ENCODE data around the gene CRIP3. TPM values are rescaled to one million over a fixed set of nuclear protein-coding genes. Genes with fewer than 3 reads are reported as not detected.
A peak's percentile ranks its signal among the peaks of the same experiment; 100 is the strongest.

The CRIP3 gene
- total and polyA plus RNA-seq, 2 donors: 0.61 to 11.0 TPM

- 95% methylated on average over 3 of the region's 3 CpGs for WGBS
- no peak overlapping the region for H3K4me3 ChIP-seq (ENCODE audit: low read length in 2 of 2)
- H3K27me3 ChIP-seq (ENCODE audit: control insufficient read depth in 2 of 2, insufficient read depth in 1 of 2, low read length in 1 of 2): no peaks in the 10 kb centered on the region
- peaks cover 27 to 37% of the 10 kb centered on the region in 2 donors for H3K36me3 ChIP-seq (ENCODE audit: control insufficient read depth in 2 of 2, insufficient read depth in 2 of 2, low read length in 1 of 2)
- no peak for DNase-seq (ENCODE audit: low read depth in 6 of 9, low spot score in 9 of 9)
- no peak overlapping the region for H3K27ac ChIP-seq (ENCODE audit: low read depth in 1 of 2, low read length in 1 of 2)
- no peaks in the 10 kb centered on the region for H3K9me3 ChIP-seq (ENCODE audit: control insufficient read depth in 2 of 2, insufficient read depth in 1 of 2, low read length in 1 of 2)
- H3K4me1 ChIP-seq (ENCODE audit: control insufficient read depth in 2 of 2, insufficient read depth in 2 of 2, low read length in 2 of 2): no peaks in the 10 kb centered on the region
These were observed 26.8 kb upstream of the CRIP3 start for GRCh38 chr6:43335469-43335868.

- WGBS: 62% methylated on average over 2 of the region's 2 CpGs
- Histone ChIP-seq H3K36me3 (ENCODE audit: control insufficient read depth in 2 of 2, insufficient read depth in 2 of 2, low read length in 1 of 2) (peaks cover 18 to 28% of the 10 kb centered on the region in 2 donors), H3K4me1 (ENCODE audit: control insufficient read depth in 2 of 2, insufficient read depth in 2 of 2, low read length in 2 of 2) (no peaks in the 10 kb centered on the region), H3K9me3 (ENCODE audit: control insufficient read depth in 2 of 2, insufficient read depth in 1 of 2, low read length in 1 of 2) (no peaks in the 10 kb centered on the region), H3K27ac (ENCODE audit: low read depth in 1 of 2, low read length in 1 of 2) (no peak overlapping the region), H3K4me3 (ENCODE audit: low read length in 2 of 2) (no peak overlapping the region), H3K27me3 (ENCODE audit: control insufficient read depth in 2 of 2, insufficient read depth in 1 of 2, low read length in 1 of 2) (no peaks in the 10 kb centered on the region)
- DNase-seq (ENCODE audit: low read depth in 6 of 9, low spot score in 9 of 9): peak in 8 of 9 donors; percentile 3 to 48 (median 6)
These were observed 26.0 kb upstream of the CRIP3 start for GRCh38 chr6:43334466-43335095.

- no peak for DNase-seq (ENCODE audit: low read depth in 6 of 9, low spot score in 9 of 9)
- WGBS: 38% methylated on average over 4 of the region's 4 CpGs
These were observed 23.3 kb upstream of the CRIP3 start for GRCh38 chr6:43331891-43332290.

GRCh38 chr6:43331470-43331869 lies 22.8 kb upstream of the CRIP3 start:
- H3K27ac ChIP-seq (ENCODE audit: low read depth in 1 of 2, low read length in 1 of 2): no peak overlapping the region
- WGBS: 34% methylated on average over 1 of the region's 1 CpG
- no peaks in the 10 kb centered on the region for H3K9me3 ChIP-seq (ENCODE audit: control insufficient read depth in 2 of 2, insufficient read depth in 1 of 2, low read length in 1 of 2)
- no peaks in the 10 kb centered on the region for H3K4me1 ChIP-seq (ENCODE audit: control insufficient read depth in 2 of 2, insufficient read depth in 2 of 2, low read length in 2 of 2)
- H3K27me3 ChIP-seq (ENCODE audit: control insufficient read depth in 2 of 2, insufficient read depth in 1 of 2, low read length in 1 of 2): no peaks in the 10 kb centered on the region
- H3K36me3 ChIP-seq (ENCODE audit: control insufficient read depth in 2 of 2, insufficient read depth in 2 of 2, low read length in 1 of 2): peaks cover 0 to 4% of the 10 kb centered on the region in 2 donors
- H3K4me3 ChIP-seq (ENCODE audit: low read length in 2 of 2): no peak overlapping the region
- DNase-seq (ENCODE audit: low read depth in 6 of 9, low spot score in 9 of 9): no peak

More at GRCh38 chr6:43331891-43332290, 23.3 kb upstream of the CRIP3 start:
- no peaks in the 10 kb centered on the region for H3K4me1 ChIP-seq (ENCODE audit: control insufficient read depth in 2 of 2, insufficient read depth in 2 of 2, low read length in 2 of 2)
- no peak overlapping the region for H3K4me3 ChIP-seq (ENCODE audit: low read length in 2 of 2)
- H3K9me3 ChIP-seq (ENCODE audit: control insufficient read depth in 2 of 2, insufficient read depth in 1 of 2, low read length in 1 of 2): no peaks in the 10 kb centered on the region
- H3K27ac ChIP-seq (ENCODE audit: low read depth in 1 of 2, low read length in 1 of 2): no peak overlapping the region
- H3K36me3 ChIP-seq (ENCODE audit: control insufficient read depth in 2 of 2, insufficient read depth in 2 of 2, low read length in 1 of 2): peaks cover 0 to 6% of the 10 kb centered on the region in 2 donors
- H3K27me3 ChIP-seq (ENCODE audit: control insufficient read depth in 2 of 2, insufficient read depth in 1 of 2, low read length in 1 of 2): no peaks in the 10 kb centered on the region

GRCh38 chr6:43328528-43328927 lies 19.9 kb upstream of the CRIP3 start:
- Histone ChIP-seq H3K4me1 (ENCODE audit: control insufficient read depth in 2 of 2, insufficient read depth in 2 of 2, low read length in 2 of 2) (no peaks in the 10 kb centered on the region), H3K9me3 (ENCODE audit: control insufficient read depth in 2 of 2, insufficient read depth in 1 of 2, low read length in 1 of 2) (no peaks in the 10 kb centered on the region), H3K36me3 (ENCODE audit: control insufficient read depth in 2 of 2, insufficient read depth in 2 of 2, low read length in 1 of 2) (no peaks in the 10 kb centered on the region), H3K27me3 (ENCODE audit: control insufficient read depth in 2 of 2, insufficient read depth in 1 of 2, low read length in 1 of 2) (no peaks in the 10 kb centered on the region), H3K4me3 (ENCODE audit: low read length in 2 of 2) (no peak overlapping the region), H3K27ac (ENCODE audit: low read depth in 1 of 2, low read length in 1 of 2) (no peak overlapping the region)
- WGBS: 54% methylated on average over 1 of the region's 1 CpG
- no peak for DNase-seq (ENCODE audit: low read depth in 6 of 9, low spot score in 9 of 9)

- Histone ChIP-seq H3K27me3 (ENCODE audit: control insufficient read depth in 2 of 2, insufficient read depth in 1 of 2, low read length in 1 of 2) (no peaks in the 10 kb centered on the region), H3K9me3 (ENCODE audit: control insufficient read depth in 2 of 2, insufficient read depth in 1 of 2, low read length in 1 of 2) (no peaks in the 10 kb centered on the region), H3K27ac (ENCODE audit: low read depth in 1 of 2, low read length in 1 of 2) (no peak overlapping the region), H3K4me3 (ENCODE audit: low read length in 2 of 2) (no peak overlapping the region), H3K36me3 (ENCODE audit: control insufficient read depth in 2 of 2, insufficient read depth in 2 of 2, low read length in 1 of 2) (no peaks in the 10 kb centered on the region), H3K4me1 (ENCODE audit: control insufficient read depth in 2 of 2, insufficient read depth in 2 of 2, low read length in 2 of 2) (no peaks in the 10 kb centered on the region)
- 45% methylated on average over 1 of the region's 1 CpG for WGBS
- no peak for DNase-seq (ENCODE audit: low read depth in 6 of 9, low spot score in 9 of 9)
These were observed 17.2 kb upstream of the CRIP3 start for GRCh38 chr6:43325876-43326275.

- Histone ChIP-seq H3K4me1 (ENCODE audit: control insufficient read depth in 2 of 2, insufficient read depth in 2 of 2, low read length in 2 of 2) (no peaks in the 10 kb centered on the region), H3K9me3 (ENCODE audit: control insufficient read depth in 2 of 2, insufficient read depth in 1 of 2, low read length in 1 of 2) (no peaks in the 10 kb centered on the region)
These were observed 9.4 kb upstream of the CRIP3 start for GRCh38 chr6:43318011-43318410.

GRCh38 chr6:43313813-43314212 lies 5.2 kb upstream of the CRIP3 start:
- DNase-seq (ENCODE audit: low read depth in 6 of 9, low spot score in 9 of 9): no peak
- H3K4me3 ChIP-seq (ENCODE audit: low read length in 2 of 2): no peak overlapping the region
- no peak overlapping the region for H3K27ac ChIP-seq (ENCODE audit: low read depth in 1 of 2, low read length in 1 of 2)
- no peaks in the 10 kb centered on the region for H3K4me1 ChIP-seq (ENCODE audit: control insufficient read depth in 2 of 2, insufficient read depth in 2 of 2, low read length in 2 of 2)
- H3K9me3 ChIP-seq (ENCODE audit: control insufficient read depth in 2 of 2, insufficient read depth in 1 of 2, low read length in 1 of 2): no peaks in the 10 kb centered on the region
- 96% methylated on average over 1 of the region's 1 CpG for WGBS
- H3K36me3 ChIP-seq (ENCODE audit: control insufficient read depth in 2 of 2, insufficient read depth in 2 of 2, low read length in 1 of 2): no peaks in the 10 kb centered on the region
- peaks cover 3 to 14% of the 10 kb centered on the region in 2 donors for H3K27me3 ChIP-seq (ENCODE audit: control insufficient read depth in 2 of 2, insufficient read depth in 1 of 2, low read length in 1 of 2)

More at GRCh38 chr6:43318011-43318410, 9.4 kb upstream of the CRIP3 start:
- WGBS: 92% methylated on average over 2 of the region's 2 CpGs
- Histone ChIP-seq H3K4me3 (ENCODE audit: low read length in 2 of 2) (no peak overlapping the region), H3K36me3 (ENCODE audit: control insufficient read depth in 2 of 2, insufficient read depth in 2 of 2, low read length in 1 of 2) (no peaks in the 10 kb centered on the region), H3K27me3 (ENCODE audit: control insufficient read depth in 2 of 2, insufficient read depth in 1 of 2, low read length in 1 of 2) (no peaks in the 10 kb centered on the region), H3K27ac (ENCODE audit: low read depth in 1 of 2, low read length in 1 of 2) (no peak overlapping the region)
- no peak for DNase-seq (ENCODE audit: low read depth in 6 of 9, low spot score in 9 of 9)

- no peak overlapping the region for H3K4me3 ChIP-seq (ENCODE audit: low read length in 2 of 2)
- H3K9me3 ChIP-seq (ENCODE audit: control insufficient read depth in 2 of 2, insufficient read depth in 1 of 2, low read length in 1 of 2): peaks cover 0 to 5% of the 10 kb centered on the region in 2 donors
- peaks cover 3 to 32% of the 10 kb centered on the region in 2 donors for H3K27me3 ChIP-seq (ENCODE audit: control insufficient read depth in 2 of 2, insufficient read depth in 1 of 2, low read length in 1 of 2)
- H3K4me1 ChIP-seq (ENCODE audit: control insufficient read depth in 2 of 2, insufficient read depth in 2 of 2, low read length in 2 of 2): peaks cover 0 to 4% of the 10 kb centered on the region in 2 donors
- H3K36me3 ChIP-seq (ENCODE audit: control insufficient read depth in 2 of 2, insufficient read depth in 2 of 2, low read length in 1 of 2): no peaks in the 10 kb centered on the region
- WGBS: 99% methylated on average over 3 of the region's 3 CpGs
- no peak overlapping the region for H3K27ac ChIP-seq (ENCODE audit: low read depth in 1 of 2, low read length in 1 of 2)
- DNase-seq (ENCODE audit: low read depth in 6 of 9, low spot score in 9 of 9): no peak
These were observed 3.0 kb upstream of the CRIP3 start for GRCh38 chr6:43311666-43312065.

Data from thymus (tissue), 11 donors.